ENCODE data around the gene CFAP299. TPM values are rescaled to one million over a fixed set of nuclear protein-coding genes. Genes with fewer than 3 reads are reported as not detected.
"Not testable (repeated sequence)": the region's sequence is repeated elsewhere in the genome, so short reads cannot be mapped to it uniquely, and the experiment has no call there.

CFAP299 gene
- total RNA-seq, 1 experiment from 2014 or later = 2.3 TPM

GRCh38 chr4:80687736-80688135, 352.2 kb downstream of the CFAP299 start:
- not testable (repeated sequence) for H3K36me3 ChIP-seq; H3K4me3 ChIP-seq; H3K27me3 ChIP-seq (replicated peaks); H3K9me3 ChIP-seq (replicated peaks); DNase-seq (ENCODE audit: low read depth in 1 of 2, low spot score in 2 of 2); H3K4me1 ChIP-seq (replicated peaks); H3K27ac ChIP-seq

- Histone ChIP-seq H3K4me1 (replicated peaks) (no peaks in the 10 kb centered on the region), H3K4me3 (no peak overlapping the region), H3K27ac (no peak overlapping the region), H3K27me3 (replicated peaks) (no peaks in the 10 kb centered on the region), H3K9me3 (replicated peaks) (no peaks in the 10 kb centered on the region), H3K36me3 (no peaks in the 10 kb centered on the region)
- no peak for DNase-seq (ENCODE audit: low read depth in 1 of 2, low spot score in 2 of 2)
Observed at GRCh38 chr4:80694171-80694570, 358.6 kb downstream of the CFAP299 start.

DNA sequence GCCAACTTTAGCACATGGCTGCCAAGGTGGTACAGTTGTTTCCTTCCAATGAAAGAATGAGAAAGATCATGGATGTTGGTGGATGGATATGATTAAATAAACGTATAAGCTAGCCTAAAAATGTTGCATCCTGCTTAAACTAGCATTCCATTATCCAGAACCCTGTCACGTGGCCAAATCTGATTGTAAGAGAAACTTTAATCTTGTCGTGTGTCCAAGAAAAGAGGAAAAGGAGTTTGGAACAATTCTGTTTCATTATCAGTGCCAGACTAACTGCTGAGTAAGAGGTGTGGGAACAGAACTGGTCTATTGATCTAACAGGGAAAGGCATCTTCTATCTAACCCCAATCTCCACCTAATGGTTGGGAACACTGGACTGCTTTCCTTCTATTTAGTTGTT, 369.8 kb downstream of the CFAP299 start:
- DNase-seq (ENCODE audit: low read depth in 1 of 2, low spot score in 2 of 2) = no peak
- Histone ChIP-seq H3K27ac (no peak overlapping the region), H3K36me3 (no peaks in the 10 kb centered on the region), H3K27me3 (replicated peaks) (no peaks in the 10 kb centered on the region), H3K4me3 (no peak overlapping the region), H3K9me3 (replicated peaks) (no peaks in the 10 kb centered on the region), H3K4me1 (replicated peaks) (no peaks in the 10 kb centered on the region)

GRCh38 chr4:80709082-80709869, 373.7 kb downstream of the CFAP299 start:
- DNase-seq (ENCODE audit: low read depth in 1 of 2, low spot score in 2 of 2) = no peak
- H3K27me3 ChIP-seq (replicated peaks) = no peaks in the 10 kb centered on the region
- no peaks in the 10 kb centered on the region for H3K36me3 ChIP-seq
- no peak overlapping the region for H3K27ac ChIP-seq
- no peaks in the 10 kb centered on the region for H3K9me3 ChIP-seq (replicated peaks)
- H3K4me1 ChIP-seq (replicated peaks) = no peaks in the 10 kb centered on the region
- H3K4me3 ChIP-seq = no peak overlapping the region

DNA sequence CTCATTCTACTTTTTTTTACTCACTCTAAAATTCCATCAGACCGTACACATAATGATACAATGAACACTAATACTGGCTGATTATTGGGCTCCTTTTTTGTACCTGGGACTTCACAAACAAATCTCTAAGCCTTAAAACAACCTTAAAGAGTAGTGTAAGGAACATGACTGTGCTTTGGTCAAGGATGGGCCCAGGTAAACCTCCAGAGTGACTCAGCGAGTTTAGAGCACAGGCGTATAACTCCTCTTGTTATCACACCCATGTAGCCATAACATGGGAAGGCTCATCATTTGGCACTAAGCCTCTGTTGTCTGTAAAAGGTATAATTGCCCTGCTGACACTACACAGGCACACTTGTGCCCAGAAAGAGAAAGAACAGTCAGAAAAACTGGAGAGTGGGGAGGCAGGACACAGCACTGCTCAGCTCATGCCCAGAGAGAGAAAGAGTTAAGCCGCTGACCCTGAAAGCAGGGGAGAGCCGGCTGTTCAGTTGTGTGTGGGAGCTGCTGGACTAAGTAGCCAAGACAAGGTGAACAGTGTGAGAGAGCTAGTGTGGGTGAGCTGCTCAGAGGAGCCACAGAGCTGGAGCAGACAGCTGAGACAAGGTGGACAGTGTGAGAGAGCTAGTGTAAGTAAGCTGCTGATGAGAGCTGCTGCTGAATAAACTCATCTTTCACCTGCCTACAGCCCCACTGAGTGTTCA, 375.4 kb downstream of the CFAP299 start:
- Histone ChIP-seq H3K9me3 (replicated peaks) (no peaks in the 10 kb centered on the region), H3K4me3 (no peak overlapping the region), H3K4me1 (replicated peaks) (no peaks in the 10 kb centered on the region), H3K27ac (no peak overlapping the region), H3K36me3 (no peaks in the 10 kb centered on the region), H3K27me3 (replicated peaks) (no peaks in the 10 kb centered on the region)
- no peak for DNase-seq (ENCODE audit: low read depth in 1 of 2, low spot score in 2 of 2)

DNA sequence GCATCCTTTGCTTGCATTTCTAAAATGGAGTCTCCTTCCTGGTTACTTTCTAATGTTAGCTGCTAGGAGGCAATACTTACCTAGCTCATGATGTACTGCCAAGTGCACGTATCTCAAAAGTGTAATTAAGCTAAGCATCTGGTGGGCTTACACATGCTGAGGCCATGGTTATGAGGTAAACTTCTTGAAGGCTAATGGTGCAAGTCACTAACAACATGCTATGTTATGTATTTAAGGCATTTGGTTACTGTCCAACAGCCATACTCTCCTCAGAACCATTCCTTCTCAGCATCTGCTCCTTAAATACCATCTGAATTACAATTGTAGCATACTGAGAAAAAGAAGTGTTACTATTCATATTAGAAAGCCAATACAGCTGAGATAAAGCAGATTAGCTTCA, 376.4 kb downstream of the CFAP299 start:
- Histone ChIP-seq H3K36me3 (no peaks in the 10 kb centered on the region), H3K4me3 (no peak overlapping the region), H3K27me3 (replicated peaks) (no peaks in the 10 kb centered on the region), H3K9me3 (replicated peaks) (no peaks in the 10 kb centered on the region), H3K27ac (no peak overlapping the region), H3K4me1 (replicated peaks) (no peaks in the 10 kb centered on the region)
- DNase-seq (ENCODE audit: low read depth in 1 of 2, low spot score in 2 of 2) = no peak

GRCh38 chr4:80713409-80713808, 377.9 kb downstream of the CFAP299 start:
- no peaks in the 10 kb centered on the region for H3K36me3 ChIP-seq
- H3K27me3 ChIP-seq (replicated peaks) = no peaks in the 10 kb centered on the region
- H3K9me3 ChIP-seq (replicated peaks) = no peaks in the 10 kb centered on the region
- DNase-seq (ENCODE audit: low read depth in 1 of 2, low spot score in 2 of 2) = no peak
- H3K4me1 ChIP-seq (replicated peaks) = no peaks in the 10 kb centered on the region
- H3K4me3 ChIP-seq = no peak overlapping the region
- H3K27ac ChIP-seq = no peak overlapping the region

- Histone ChIP-seq H3K4me3 (no peak overlapping the region), H3K36me3 (no peaks in the 10 kb centered on the region), H3K27me3 (replicated peaks) (no peaks in the 10 kb centered on the region), H3K27ac (no peak overlapping the region), H3K4me1 (replicated peaks) (no peaks in the 10 kb centered on the region), H3K9me3 (replicated peaks) (no peaks in the 10 kb centered on the region)
- DNase-seq (ENCODE audit: low read depth in 1 of 2, low spot score in 2 of 2) = no peak
Observed at GRCh38 chr4:80717204-80717603, 381.7 kb downstream of the CFAP299 start.

DNA sequence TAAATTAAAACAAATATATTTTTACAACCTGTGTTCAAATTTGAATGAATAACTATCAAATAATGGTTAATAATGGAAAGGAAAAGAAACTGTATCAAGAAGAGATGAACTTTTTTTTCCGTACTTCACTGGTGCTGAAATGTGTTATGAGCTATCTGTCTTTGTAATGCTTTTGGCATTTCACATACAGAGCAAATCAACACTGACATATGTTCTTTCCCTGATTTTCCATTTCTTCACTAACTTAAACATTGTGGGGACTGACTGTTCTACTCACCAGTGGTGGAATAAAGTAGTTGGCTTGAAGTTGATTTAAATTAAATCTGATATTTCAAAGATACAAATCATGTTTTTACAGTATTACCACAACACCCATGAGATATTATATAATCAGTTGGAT, 390.9 kb downstream of the CFAP299 start:
- no peak for DNase-seq (ENCODE audit: low read depth in 1 of 2, low spot score in 2 of 2)
- no peaks in the 10 kb centered on the region for H3K27me3 ChIP-seq (replicated peaks)
- no peak overlapping the region for H3K27ac ChIP-seq
- no peak overlapping the region for H3K4me3 ChIP-seq
- no peaks in the 10 kb centered on the region for H3K4me1 ChIP-seq (replicated peaks)
- no peaks in the 10 kb centered on the region for H3K9me3 ChIP-seq (replicated peaks)
- H3K36me3 ChIP-seq = no peaks in the 10 kb centered on the region

DNA sequence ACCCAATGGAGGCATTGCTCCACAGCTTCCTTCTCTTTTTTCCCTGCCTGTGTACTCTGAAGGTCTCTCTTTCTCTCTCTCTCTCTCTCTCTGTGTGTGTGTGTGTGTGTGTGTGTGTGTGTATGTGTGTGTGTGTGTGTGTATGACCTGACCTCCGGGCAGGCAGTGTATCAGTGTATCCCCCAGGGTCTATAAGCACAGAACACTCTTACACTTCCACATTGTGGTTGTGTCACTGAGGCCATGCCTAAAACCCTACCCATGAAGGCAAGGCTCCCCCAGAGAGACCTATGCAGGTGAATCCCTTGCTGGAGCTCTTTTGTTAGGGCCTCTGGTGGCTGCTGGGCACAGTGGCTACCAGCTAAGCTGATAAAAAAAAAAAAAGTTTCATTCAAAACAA, 394.6 kb downstream of the CFAP299 start:
- Histone ChIP-seq H3K36me3 (no peaks in the 10 kb centered on the region), H3K27me3 (replicated peaks) (no peaks in the 10 kb centered on the region; the same call in 1 of the 2 replicates), H3K4me1 (replicated peaks) (no peaks in the 10 kb centered on the region), H3K27ac (no peak overlapping the region), H3K4me3 (no peak overlapping the region), H3K9me3 (replicated peaks) (no peaks in the 10 kb centered on the region)
- DNase-seq (ENCODE audit: low read depth in 1 of 2, low spot score in 2 of 2) = no peak

GRCh38 chr4:80731436-80731835, 395.9 kb downstream of the CFAP299 start:
- Histone ChIP-seq H3K27me3 (replicated peaks) (no peaks in the 10 kb centered on the region; the same call in 1 of the 2 replicates), H3K4me3 (no peak overlapping the region), H3K4me1 (replicated peaks) (no peaks in the 10 kb centered on the region), H3K36me3 (no peaks in the 10 kb centered on the region), H3K27ac (no peak overlapping the region), H3K9me3 (replicated peaks) (no peaks in the 10 kb centered on the region)
- DNase-seq (ENCODE audit: low read depth in 1 of 2, low spot score in 2 of 2) = no peak

- no peak for DNase-seq (ENCODE audit: low read depth in 1 of 2, low spot score in 2 of 2)
- no peaks in the 10 kb centered on the region for H3K36me3 ChIP-seq
- no peak overlapping the region for H3K4me3 ChIP-seq
- H3K27me3 ChIP-seq (replicated peaks) = no peaks in the 10 kb centered on the region; the same call in 1 of the 2 replicates
- H3K4me1 ChIP-seq (replicated peaks) = no peaks in the 10 kb centered on the region
- no peaks in the 10 kb centered on the region for H3K9me3 ChIP-seq (replicated peaks)
- no peak overlapping the region for H3K27ac ChIP-seq
Observed at GRCh38 chr4:80732010-80732409, 396.5 kb downstream of the CFAP299 start.

DNA sequence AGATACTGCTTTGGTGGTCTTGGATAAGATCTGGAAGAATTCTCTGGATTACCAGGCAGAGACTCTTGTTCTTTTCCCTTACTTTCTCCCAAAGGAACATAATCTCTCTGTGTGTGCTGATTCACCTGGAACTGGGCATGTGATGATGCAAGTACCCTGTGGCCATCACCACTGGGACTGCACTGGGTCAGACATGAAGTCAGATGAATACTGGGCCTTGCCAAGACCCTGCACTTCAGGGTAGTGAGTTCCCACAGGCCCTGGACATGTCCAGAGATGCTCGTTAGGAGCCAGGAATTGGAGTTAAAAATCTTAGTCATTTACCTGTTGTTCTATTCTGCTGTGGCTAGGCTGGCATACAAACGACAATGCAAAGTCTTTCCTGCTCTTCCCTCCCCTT, 404.8 kb downstream of the CFAP299 start:
- no peak for DNase-seq (ENCODE audit: low read depth in 1 of 2, low spot score in 2 of 2)
- Histone ChIP-seq H3K4me3 (no peak overlapping the region), H3K27ac (no peak overlapping the region), H3K27me3 (replicated peaks) (no peaks in the 10 kb centered on the region), H3K4me1 (replicated peaks) (no peaks in the 10 kb centered on the region), H3K9me3 (replicated peaks) (no peaks in the 10 kb centered on the region; the same call in 1 of the 2 replicates), H3K36me3 (no peaks in the 10 kb centered on the region)

GRCh38 chr4:80749558-80749957, 414.0 kb downstream of the CFAP299 start:
- H3K36me3 ChIP-seq; H3K27ac ChIP-seq; DNase-seq (ENCODE audit: low read depth in 1 of 2, low spot score in 2 of 2); H3K4me3 ChIP-seq; H3K9me3 ChIP-seq (replicated peaks); H3K27me3 ChIP-seq (replicated peaks); H3K4me1 ChIP-seq (replicated peaks): not testable (repeated sequence)

All from SJSA1 (cell line).